Measurements from ENCODE around the gene KCNJ6.
"Not testable (repeated sequence)": the region's sequence is repeated elsewhere in the genome, so short reads cannot be mapped to it uniquely, and the experiment has no call there.

Gene KCNJ6

DNA sequence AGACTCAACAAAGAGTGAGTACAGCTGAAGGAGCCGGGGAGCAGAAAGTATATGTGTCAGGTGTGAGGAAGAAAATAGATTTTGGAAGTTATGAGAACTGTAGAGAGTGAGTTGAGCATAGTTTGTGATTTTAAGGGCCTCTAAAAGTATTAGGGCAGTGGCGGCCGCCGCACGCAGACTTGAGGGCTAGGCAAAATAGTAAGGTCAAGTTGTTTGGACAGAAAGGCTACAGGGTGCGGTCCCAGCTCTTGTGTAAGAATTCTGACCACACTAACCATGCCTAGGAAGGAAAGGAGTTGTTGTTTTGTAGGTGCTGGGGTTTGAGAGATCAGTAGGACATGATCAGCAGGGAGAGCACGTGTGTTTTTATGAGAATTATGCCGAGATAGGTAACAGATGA lies 327.6 kb downstream of the KCNJ6 start:
- not testable (repeated sequence) for DNase-seq; H3K9me3 ChIP-seq (ENCODE audit: severe bottlenecking); H3K36me3 ChIP-seq; H3K27ac ChIP-seq; H3K27me3 ChIP-seq (ENCODE audit: insufficient read depth, low read depth, severe bottlenecking); H3K4me3 ChIP-seq (ENCODE audit: low read depth, low read length)

DNA sequence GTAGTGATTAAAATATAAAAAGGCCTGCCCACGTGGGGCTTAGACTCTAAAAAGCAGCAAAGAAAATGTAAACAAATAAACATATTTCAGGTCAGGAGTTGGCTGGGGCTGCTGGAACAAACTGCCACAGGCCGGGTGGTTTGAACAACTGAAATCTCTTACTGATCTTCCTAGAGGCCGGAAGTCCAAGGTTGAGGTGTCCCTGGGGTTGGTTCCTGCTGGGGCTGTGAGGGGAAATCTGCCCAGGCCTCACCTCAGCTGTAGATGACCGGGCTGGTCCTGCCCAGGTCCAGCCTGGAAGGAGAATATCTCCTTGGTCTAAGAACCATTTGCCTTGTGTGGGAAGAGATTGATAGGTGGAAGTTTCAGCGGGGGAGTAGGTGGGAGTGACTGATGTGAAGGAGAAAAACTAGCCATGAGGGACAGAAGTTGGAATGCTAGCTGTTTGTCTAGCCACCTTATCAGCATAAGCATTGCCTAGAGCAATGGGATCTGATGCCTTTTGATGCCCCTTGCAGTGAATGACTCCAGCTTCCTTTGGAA lies 328.6 kb downstream of the KCNJ6 start:
- TF ChIP-seq, protein P1, sequence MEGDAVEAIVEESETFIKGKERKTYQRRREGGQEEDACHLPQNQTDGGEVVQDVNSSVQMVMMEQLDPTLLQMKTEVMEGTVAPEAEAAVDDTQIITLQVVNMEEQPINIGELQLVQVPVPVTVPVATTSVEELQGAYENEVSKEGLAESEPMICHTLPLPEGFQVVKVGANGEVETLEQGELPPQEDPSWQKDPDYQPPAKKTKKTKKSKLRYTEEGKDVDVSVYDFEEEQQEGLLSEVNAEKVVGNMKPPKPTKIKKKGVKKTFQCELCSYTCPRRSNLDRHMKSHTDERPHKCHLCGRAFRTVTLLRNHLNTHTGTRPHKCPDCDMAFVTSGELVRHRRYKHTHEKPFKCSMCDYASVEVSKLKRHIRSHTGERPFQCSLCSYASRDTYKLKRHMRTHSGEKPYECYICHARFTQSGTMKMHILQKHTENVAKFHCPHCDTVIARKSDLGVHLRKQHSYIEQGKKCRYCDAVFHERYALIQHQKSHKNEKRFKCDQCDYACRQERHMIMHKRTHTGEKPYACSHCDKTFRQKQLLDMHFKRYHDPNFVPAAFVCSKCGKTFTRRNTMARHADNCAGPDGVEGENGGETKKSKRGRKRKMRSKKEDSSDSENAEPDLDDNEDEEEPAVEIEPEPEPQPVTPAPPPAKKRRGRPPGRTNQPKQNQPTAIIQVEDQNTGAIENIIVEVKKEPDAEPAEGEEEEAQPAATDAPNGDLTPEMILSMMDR (IDR thresholded peaks at IDR 0.05; ENCODE audit: low read depth, low read length): no peak
- no peak for DNase-seq
- no peak overlapping the region for H3K27ac ChIP-seq
- H3K9me3 ChIP-seq (ENCODE audit: severe bottlenecking): no peaks in the 10 kb centered on the region
- no peaks in the 10 kb centered on the region for H3K36me3 ChIP-seq
- no peaks in the 10 kb centered on the region for H3K27me3 ChIP-seq (ENCODE audit: insufficient read depth, low read depth, severe bottlenecking)
- no peak overlapping the region for H3K4me3 ChIP-seq (ENCODE audit: low read depth, low read length)

DNA sequence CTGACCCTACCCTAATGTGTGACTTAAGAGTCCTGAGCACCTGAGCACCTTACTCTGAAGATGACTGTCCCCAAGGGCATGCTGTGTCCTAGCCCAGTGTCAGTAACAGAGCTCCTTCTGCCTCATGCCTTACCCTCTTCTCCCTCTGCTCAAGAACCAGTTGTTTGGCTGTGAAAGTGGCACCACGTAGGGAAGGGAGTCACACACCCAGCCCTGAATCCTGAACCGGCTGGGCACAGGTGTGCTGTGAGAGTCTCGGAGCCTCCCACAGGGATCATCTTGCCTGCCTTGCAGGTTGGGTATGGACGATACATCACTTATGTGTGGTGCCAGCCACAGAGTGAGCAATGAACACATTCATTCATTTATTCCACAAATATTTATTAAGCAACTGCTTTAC lies 329.1 kb downstream of the KCNJ6 start:
- H3K4me3 ChIP-seq (ENCODE audit: low read depth, low read length): no peak overlapping the region
- H3K36me3 ChIP-seq: no peaks in the 10 kb centered on the region
- no peak for DNase-seq
- no peak overlapping the region for H3K27ac ChIP-seq
- H3K9me3 ChIP-seq (ENCODE audit: severe bottlenecking): no peaks in the 10 kb centered on the region
- H3K27me3 ChIP-seq (ENCODE audit: insufficient read depth, low read depth, severe bottlenecking): no peaks in the 10 kb centered on the region
- TF ChIP-seq, protein P1 (IDR thresholded peaks at IDR 0.05; ENCODE audit: low read depth, low read length): no peak

DNA sequence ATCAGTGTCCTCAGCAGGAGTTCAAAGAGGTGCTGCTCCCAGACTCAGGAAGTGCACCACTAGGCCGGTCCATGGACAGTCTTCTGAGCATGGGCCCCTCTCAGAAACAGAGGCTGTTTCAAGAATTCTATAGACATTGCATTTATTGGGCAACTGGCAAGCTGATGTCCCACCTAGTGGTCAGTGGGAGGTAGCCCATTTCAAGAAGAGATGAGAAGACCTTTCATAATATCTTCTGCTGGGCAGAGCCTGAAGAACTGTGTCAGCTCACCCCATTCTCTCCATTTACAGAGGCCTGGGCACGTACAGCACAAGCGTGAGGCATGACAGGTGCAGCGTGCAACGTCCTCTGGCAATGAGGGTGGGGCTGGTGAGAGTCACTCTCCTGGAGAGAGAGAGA lies 333.7 kb downstream of the KCNJ6 start:
- Histone ChIP-seq H3K4me3 (ENCODE audit: low read depth, low read length) (no peak overlapping the region), H3K27ac (no peak overlapping the region), H3K36me3 (no peaks in the 10 kb centered on the region), H3K27me3 (ENCODE audit: insufficient read depth, low read depth, severe bottlenecking) (no peaks in the 10 kb centered on the region), H3K9me3 (ENCODE audit: severe bottlenecking) (peaks cover 17% of the 10 kb centered on the region)
- peak; percentile 73 for DNase-seq
- TF ChIP-seq, protein P1 (IDR thresholded peaks at IDR 0.05; ENCODE audit: low read depth, low read length): peak; percentile 85

DNA sequence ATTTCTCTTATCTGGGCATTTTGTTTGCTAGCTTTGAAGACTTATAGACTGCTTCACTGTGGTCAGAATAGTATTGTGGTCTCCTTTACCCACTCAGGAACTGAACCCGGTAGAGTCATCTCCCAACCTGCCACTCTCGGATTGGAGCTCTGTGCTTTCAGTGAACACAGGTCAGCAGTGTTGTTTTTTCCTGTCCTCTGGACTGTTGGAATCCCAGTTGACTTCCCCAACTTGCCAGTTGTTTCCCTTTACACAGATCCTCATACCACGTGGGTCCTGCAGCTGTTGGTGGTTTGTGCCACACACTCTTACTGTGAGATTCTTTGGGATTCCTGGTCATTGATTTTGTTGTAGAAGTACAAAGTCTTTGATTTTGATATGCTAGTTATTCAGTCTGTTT lies 335.6 kb downstream of the KCNJ6 start:
- H3K9me3 ChIP-seq (ENCODE audit: severe bottlenecking): peaks cover 17% of the 10 kb centered on the region
- no peak overlapping the region for H3K4me3 ChIP-seq (ENCODE audit: low read depth, low read length)
- no peak overlapping the region for H3K27ac ChIP-seq
- DNase-seq: no peak
- no peaks in the 10 kb centered on the region for H3K27me3 ChIP-seq (ENCODE audit: insufficient read depth, low read depth, severe bottlenecking)
- H3K36me3 ChIP-seq: no peaks in the 10 kb centered on the region
- TF ChIP-seq, protein P1 (IDR thresholded peaks at IDR 0.05; ENCODE audit: low read depth, low read length): no peak

DNA sequence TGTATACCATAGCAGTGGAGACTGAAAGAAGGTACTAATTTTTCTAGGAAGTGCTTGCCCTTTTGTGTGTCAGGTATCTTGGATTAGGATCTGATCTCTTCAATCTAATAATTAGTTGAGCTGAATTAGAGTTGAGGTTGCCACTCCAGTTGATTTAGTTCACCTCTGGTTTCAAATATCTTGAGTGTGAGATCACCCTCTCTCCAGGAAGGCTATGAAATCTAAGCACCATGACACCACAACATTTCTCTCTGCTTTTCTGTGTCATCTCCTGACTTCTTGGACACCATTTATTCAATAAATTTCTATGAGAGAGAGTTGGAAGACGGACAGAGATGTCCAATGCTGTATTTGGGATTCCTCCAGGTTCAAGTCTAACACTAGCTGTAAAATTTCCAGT lies 336.9 kb downstream of the KCNJ6 start:
- H3K9me3 ChIP-seq (ENCODE audit: severe bottlenecking): peaks cover 20% of the 10 kb centered on the region
- H3K36me3 ChIP-seq: no peaks in the 10 kb centered on the region
- TF ChIP-seq, protein P1 (IDR thresholded peaks at IDR 0.05; ENCODE audit: low read depth, low read length): no peak
- DNase-seq: no peak
- H3K27ac ChIP-seq: no peak overlapping the region
- no peaks in the 10 kb centered on the region for H3K27me3 ChIP-seq (ENCODE audit: insufficient read depth, low read depth, severe bottlenecking)
- no peak overlapping the region for H3K4me3 ChIP-seq (ENCODE audit: low read depth, low read length)
